ENCODE measurements around the gene SPATA31D3.
"Not testable (repeated sequence)": the region's sequence is repeated elsewhere in the genome, so short reads cannot be mapped to it uniquely, and the experiment has no call there.

Gene SPATA31D3

DNA sequence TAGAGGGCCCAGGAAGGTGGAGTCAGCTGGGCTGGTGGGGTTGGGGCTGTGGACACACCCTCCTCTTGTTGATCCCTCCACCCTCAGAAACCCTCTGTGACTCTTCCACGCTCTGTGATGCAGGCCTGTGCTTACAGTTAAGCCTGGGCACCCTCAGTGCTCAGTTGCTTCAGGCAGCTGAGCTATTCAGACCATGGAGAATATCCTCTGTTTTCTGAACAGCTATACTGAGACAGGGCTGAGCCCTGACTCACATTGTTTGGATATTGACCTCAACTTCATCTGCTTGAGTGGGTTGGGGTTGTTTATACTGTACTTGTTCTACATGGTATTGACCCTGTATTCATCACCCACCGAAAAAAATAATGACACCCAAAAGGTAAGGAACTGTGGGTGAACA lies at the start of gene SPATA31D3:
Gene SPATA31D3 (plus strand): TSS at position 108 of the 400 bp plus-strand sequence. CDS start 86 bp downstream, at position 194.
- not testable (repeated sequence) for DNase-seq (ENCODE audit: low read depth in 4 of 4, low spot score in 1 of 4)

DNA sequence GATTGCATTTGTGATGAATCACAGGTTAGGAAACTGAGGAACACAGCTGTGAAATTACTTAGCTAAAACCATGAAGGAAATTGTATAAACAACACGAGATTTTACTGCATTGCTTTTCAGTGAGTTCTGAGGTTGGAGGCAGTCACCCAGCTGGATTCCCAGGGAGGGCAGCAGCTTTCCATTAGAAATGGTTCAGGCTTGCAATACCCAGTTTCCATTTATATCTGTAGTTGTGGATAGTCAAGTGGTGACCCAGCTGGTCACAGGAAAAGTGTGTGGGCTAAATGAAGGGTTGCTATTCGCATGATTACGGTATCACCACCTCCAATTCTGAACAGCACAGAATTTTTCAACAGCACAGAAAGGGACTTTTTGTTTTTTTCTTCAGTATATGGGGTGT lies 49.4 kb upstream of the SPATA31D3 start:
- no peak for DNase-seq (ENCODE audit: low read depth in 4 of 4, low spot score in 1 of 4)

DNA sequence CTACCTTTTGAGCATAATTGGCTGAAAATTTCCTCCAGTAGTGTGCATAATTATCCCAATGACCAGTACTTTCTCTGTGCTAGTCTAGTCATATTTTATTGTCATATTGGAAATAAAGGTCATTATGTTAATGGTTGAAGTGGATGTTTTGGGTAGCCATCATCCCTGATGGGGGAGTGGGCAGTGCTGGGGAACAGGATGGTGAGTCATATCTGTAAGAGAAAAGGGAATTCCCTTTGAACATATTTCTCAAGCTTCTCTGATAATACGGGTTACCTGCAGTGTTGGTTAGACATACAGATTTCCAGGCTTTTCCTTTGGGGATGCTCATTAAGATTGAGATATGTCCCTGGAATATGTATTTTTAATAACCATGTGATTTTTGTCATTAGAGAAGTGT lies 48.4 kb upstream of the SPATA31D3 start:
- DNase-seq (ENCODE audit: low read depth in 4 of 4, low spot score in 1 of 4), result no peak

DNA sequence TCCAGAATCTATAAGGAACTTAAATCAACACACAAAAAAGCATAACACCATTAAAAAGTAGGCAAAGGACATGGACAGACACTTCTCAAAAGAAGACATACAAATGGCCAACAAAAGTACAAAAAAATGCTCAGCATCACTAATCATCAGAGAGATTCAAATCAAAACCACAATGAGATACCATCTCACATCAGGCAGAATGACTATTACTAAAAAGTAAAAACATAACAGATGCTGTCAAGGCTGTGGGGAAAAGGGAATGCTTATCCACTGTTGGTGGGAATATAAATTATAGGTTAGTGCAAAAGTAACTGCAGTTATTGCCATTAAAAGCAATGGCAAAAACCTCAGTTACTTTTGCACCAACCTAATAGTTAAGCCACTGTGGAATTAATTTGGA lies 47.2 kb upstream of the SPATA31D3 start:
- DNase-seq (ENCODE audit: low read depth in 4 of 4, low spot score in 1 of 4), result no peak

DNA sequence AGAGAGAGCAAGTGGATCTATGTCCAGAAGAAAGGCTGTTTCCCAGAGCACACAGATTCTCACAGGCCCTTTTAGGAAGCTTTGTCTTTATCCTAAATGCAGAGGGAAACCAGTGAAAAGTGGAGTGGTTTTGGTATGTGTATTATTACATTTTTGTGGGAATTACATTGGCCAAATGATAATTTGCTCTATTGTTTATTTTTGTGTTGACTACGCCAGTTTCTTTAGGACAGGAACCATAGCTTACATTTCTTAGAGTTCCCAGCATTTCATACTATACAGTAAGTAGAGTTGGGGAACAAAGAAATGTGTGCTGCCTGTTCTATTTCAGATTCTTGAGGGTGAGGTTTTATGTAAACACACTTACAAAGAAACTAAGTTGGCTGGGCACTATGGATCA lies 44.4 kb upstream of the SPATA31D3 start:
- DNase-seq (ENCODE audit: low read depth in 4 of 4, low spot score in 1 of 4), result no peak

DNA sequence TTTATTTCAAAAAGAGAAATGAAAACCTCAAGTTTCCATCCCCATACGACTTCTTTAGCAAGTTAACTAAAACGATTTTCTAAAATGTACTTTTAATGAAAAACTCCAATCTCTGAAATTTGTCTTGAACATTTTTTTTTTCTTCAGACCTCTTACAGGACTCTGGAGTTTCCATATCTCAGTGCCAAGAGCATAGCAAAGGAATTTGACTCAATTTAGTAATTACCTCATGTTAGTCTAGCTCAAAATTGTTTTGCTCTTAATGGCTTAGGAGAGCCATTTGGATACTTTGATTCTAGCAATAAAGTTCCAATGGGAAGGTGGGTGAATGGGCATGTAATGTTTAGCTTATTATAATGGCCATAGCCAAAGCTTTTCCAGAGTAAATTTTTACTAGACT lies 41.1 kb upstream of the SPATA31D3 start:
- DNase-seq (ENCODE audit: low read depth in 4 of 4, low spot score in 1 of 4), result no peak

DNA sequence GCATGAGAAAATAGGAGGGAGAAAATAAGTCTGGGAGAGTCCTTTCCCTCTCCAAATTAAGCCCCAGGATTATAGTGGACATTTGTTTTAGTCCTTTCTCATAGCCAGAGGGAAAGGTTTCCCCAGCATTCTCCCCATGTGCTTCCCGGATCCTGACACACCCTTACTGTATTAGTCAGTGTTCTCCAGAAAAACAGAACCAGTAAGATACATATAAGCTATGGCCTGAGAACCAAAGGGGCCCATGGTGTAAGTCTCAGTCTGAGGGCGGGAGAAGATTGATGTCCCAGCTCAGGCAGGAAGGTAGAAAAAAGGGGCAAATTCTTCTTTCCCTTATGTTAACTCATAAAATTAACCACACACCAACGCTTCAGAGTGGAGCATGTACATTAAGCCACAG lies 40.7 kb upstream of the SPATA31D3 start:
- no peak for DNase-seq (ENCODE audit: low read depth in 4 of 4, low spot score in 1 of 4)

DNA sequence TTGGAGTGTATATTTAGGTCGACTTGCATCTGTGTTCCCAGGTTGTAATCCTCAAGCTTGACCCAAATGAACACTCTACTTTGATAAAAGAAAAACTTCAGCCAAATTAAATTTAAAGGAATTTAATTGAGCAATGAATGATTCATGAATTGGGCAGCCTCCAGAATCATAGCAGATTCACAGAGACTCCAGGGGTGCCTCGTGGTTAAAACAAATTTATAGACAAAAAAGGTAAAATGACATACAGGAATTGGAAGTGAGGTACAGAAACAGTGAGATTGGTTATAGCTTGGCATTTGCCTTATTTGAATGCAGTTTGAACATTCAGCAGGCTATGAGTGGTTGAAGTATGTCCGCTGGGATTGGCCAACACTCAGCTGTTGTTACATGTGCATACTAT lies 36.6 kb upstream of the SPATA31D3 start:
- no peak for DNase-seq (ENCODE audit: low read depth in 4 of 4, low spot score in 1 of 4)

DNA sequence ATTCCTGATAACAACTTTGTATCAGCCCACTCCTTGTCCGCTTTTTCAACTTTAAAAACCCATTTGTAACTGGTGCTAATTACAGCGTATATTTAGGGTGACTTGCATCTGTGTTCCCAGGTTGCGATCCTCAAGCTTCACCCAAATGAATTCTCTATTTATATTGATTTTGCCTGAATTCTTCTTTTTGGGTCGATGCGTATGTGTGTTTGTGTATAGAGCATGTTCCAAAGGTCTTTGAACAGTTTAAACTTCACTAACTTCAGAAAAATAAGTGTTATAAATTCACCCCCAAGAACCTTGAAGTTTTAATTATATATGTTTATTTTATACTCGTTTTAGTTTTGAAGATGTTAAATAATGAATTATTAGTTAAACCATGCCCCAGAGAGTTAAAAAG lies 31.2 kb upstream of the SPATA31D3 start:
- DNase-seq (ENCODE audit: low read depth in 4 of 4, low spot score in 1 of 4), result no peak

DNA sequence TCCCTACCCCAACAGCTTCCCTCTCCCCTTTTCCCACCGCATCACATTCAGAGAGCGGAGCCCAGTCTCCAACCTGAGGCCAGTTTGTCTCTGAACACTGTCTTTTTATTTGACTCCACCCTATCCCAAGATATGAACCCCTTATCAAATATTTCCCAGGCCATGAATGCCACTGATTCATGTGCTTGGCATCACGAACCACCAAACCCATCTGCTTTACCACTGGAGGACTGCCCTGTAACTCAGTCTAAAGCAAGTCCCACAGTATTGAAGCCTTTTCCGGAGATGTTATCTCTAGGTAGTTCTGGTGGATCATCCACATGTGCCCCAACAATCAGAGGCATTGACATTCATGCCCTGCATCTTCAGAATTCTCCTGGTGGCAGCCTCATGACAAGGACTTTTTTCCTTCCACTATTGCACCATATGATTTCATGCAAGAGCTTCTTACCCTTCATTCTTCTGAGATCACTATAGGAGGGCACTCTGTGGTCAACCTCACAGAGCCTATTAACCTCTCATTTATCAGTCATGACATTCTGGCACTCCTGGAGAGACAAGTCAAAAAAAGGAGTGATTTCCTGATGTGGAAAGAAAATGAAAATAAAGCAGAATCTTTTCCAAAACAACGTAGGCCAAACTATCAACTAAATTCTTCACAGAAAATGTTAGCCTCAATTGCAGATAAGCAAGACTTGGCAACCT lies 27.3 kb upstream of the SPATA31D3 start:
- no peak for DNase-seq (ENCODE audit: low read depth in 4 of 4, low spot score in 1 of 4)

DNA sequence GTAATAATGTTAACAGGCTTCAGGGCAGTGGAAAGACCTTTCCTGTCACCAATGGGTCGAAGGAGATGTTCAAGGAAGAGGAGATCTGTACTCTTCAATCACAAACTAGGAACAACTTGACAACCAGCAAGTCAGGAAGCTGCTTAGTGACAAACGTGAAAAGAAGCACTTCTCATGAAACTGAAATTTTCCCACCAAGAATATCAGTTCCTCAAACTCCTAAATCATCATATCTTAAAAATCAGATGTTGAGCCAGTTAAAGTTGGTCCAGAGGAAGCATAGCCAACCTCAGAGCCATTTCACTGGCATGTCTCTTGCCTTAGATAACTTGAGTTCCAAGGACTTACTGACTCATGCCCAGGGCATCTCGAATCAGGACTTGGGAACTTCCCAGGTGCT lies 24.8 kb upstream of the SPATA31D3 start:
- not testable (repeated sequence) for DNase-seq (ENCODE audit: low read depth in 4 of 4, low spot score in 1 of 4)

DNA sequence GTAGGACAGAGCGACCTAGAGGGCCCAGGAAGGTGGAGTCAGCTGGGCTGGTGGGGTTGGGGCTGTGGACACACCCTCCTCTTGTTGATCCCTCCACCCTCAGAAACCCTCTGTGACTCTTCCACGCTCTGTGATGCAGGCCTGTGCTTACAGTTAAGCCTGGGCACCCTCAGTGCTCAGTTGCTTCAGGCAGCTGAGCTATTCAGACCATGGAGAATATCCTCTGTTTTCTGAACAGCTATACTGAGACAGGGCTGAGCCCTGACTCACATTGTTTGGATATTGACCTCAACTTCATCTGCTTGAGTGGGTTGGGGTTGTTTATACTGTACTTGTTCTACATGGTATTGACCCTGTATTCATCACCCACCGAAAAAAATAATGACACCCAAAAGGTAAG lies 15.0 kb upstream of the SPATA31D3 start, which contains the start of gene SPATA31D4:
Gene SPATA31D4 (plus strand): TSS at position 124 of the 400 bp plus-strand sequence. CDS start 86 bp downstream, at position 210.
- DNase-seq (ENCODE audit: low read depth in 4 of 4, low spot score in 1 of 4), result not testable (repeated sequence)

DNA sequence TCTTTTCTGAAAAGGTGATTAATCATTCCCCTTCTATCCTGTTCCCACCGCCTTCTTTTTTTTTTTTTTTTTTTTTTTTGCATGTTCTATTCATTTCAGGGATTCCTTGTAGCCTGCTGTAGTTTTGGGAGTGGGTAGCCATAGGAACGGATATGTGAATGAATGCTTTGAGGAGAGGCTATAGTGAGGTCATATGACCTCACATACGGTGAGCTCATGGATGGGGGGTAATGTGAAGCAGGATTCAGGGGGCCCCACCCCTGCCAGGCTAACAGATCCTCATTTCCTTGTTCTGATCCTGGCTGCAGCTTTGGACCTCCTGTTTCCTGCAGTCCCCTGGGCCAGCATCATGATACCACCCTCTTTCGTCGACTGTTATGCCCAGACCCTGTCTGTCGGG lies 13.2 kb upstream of the SPATA31D3 start:
- not testable (repeated sequence) for DNase-seq (ENCODE audit: low read depth in 4 of 4, low spot score in 1 of 4)

DNA sequence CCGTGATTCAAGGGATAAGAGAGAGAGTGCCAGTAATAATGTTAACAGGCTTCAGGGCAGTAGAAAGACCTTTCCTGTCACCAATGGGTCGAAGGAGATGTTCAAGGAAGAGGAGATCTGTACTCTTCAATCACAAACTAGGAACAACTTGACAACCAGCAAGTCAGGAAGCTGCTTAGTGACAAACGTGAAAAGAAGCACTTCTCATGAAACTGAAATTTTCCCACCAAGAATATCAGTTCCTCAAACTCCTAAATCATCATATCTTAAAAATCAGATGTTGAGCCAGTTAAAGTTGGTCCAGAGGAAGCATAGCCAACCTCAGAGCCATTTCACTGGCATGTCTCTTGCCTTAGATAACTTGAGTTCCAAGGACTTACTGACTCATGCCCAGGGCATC lies 9.8 kb upstream of the SPATA31D3 start:
- DNase-seq (ENCODE audit: low read depth in 4 of 4, low spot score in 1 of 4), result not testable (repeated sequence)

DNA sequence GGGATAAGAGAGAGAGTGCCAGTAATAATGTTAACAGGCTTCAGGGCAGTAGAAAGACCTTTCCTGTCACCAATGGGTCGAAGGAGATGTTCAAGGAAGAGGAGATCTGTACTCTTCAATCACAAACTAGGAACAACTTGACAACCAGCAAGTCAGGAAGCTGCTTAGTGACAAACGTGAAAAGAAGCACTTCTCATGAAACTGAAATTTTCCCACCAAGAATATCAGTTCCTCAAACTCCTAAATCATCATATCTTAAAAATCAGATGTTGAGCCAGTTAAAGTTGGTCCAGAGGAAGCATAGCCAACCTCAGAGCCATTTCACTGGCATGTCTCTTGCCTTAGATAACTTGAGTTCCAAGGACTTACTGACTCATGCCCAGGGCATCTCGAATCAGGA lies 5.3 kb downstream of the SPATA31D3 start:
- DNase-seq (ENCODE audit: low read depth in 4 of 4, low spot score in 1 of 4), result not testable (repeated sequence)

DNA sequence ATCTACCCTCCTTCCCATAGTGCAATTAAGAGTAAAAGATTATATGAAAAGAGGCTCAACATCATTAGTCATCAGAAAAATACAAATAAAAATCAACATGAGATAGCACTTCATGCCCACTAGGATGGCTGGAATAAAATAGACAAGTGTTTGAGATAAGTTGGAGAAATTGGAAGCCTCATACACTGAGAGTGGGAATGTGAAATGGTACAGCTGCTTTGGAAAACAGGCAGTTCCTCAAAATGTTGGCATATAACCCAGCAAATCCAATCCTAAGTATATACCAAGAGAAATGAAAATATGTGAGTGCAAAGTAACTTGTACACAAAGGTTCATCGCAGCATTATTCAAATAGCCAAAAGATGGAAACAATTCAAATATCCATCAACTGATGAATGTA lies 9.8 kb downstream of the SPATA31D3 start:
- no peak for DNase-seq (ENCODE audit: low read depth in 4 of 4, low spot score in 1 of 4)

DNA sequence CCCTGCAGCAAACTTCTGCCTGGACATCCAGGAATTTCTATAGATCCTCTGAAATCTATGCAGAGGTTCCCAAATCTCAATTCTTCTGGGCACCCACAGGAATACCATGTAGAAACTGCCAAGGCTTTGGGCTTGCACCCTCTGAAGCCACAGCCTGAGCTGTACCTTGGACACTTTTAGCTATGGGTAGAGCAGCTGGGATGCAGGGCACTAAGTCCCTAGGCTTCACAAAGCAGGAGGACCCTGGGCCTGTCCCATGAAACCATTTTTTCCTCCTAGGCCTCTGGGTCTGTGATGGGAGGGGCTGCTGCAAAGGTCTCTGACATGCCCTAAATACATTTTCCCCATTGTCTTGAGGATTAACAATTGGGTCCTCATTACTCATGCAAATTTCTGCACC lies 12.3 kb downstream of the SPATA31D3 start:
- DNase-seq (ENCODE audit: low read depth in 4 of 4, low spot score in 1 of 4), result no peak

DNA sequence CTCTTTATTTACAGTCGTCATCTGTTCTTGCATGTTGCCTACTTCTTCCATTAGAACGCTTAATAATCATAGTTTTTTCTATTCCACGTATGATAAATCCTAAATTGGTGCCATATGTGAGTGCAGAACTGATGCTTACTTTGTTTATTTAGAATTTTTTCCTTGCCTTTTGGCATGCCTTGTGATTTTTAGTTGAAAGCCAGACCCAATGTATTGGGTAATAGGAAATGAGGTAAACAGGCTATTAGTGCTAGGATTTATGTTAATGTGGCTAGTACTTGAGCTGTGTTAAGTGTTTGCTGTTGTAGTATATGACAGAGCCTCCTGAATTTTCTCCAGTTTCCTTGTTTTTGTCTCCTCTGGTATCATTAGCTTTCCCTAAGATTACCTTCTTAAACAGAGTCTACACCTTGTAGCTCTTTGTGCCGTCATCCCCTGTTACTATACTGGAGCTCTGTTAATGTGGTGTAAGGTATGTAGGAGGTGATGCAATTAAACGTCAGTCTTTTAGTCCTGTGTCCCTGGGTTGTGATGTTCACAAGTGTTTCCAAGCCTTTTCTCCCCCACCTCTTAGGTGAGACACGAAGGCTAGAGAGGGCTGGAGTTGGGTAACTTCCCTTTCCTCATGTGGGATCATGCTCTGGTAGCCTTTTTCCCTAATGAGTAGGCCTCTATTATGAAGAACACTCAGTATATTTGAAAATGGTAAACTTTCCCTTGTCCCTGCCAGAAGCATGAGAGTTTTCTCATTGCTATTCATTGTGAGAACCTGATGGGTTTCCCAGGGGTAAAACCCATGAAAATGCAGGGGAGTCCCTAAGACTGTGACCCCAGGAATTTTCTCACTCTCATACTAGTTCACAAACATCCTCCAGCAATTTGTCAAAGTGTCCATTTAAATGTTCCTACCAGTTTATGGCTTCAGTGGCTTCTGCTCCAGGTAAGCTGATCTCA lies 21.2 kb downstream of the SPATA31D3 start:
- DNase-seq (ENCODE audit: low read depth in 4 of 4, low spot score in 1 of 4), result no peak

DNA sequence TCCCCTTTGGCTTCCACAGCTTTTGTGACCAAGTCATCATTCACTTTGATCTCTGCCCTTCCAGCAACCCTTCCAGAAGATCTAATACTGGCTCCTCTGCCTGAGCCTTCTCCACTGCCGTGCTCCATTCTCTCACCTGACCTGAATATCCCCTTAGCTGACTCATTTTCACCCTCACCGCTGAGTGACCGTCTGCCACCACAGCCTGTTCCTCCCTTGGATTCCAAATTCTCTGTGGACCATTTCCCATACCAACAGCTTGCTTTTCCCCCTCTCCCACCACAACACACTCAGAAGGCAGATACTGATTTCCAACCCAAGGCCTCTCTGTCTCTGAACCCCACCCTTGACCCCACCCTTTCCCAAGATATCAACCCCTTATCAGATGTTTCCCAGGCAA lies 24.7 kb downstream of the SPATA31D3 start:
- DNase-seq (ENCODE audit: low read depth in 4 of 4, low spot score in 1 of 4), result no peak

DNA sequence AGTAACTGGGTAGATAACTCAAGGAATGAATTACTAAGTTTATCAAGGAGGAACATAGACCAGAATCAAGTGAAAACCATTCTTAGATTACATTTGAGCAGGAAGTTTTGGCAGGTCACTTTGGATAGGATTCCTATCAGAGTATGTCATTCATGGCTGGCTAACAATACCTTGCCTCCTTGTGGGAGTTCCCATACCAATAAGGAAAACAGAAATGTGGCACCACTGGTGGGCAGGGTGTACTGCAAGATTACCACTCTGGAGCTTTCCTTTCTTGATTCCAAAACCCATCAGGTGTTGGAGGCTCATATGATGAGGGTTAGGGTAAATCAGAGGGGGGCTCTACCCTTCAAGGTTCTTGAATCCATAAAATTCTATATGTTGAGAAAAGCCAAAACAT lies 26.7 kb downstream of the SPATA31D3 start:
- no peak for DNase-seq (ENCODE audit: low read depth in 4 of 4, low spot score in 1 of 4)

DNA sequence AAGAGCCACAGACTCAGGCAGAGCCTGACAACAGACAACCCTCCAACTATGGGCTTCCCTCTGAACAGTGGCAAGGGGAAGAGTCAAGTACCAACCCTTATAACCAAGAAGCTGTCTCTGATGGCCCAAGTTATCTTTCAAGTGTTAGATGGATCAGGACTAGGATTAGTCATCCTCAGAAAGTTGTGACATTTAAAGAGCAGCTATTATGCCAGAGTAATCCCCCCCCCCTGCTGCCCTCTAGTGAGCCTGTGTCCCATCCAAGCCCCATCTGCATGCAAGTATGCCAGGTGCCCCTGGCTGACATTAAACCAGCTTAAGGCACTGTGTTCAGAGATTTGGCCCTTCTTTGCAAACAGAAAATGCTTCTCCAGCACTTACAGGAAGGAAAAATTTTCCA lies 28.4 kb downstream of the SPATA31D3 start:
- DNase-seq (ENCODE audit: low read depth in 4 of 4, low spot score in 1 of 4), result no peak

DNA sequence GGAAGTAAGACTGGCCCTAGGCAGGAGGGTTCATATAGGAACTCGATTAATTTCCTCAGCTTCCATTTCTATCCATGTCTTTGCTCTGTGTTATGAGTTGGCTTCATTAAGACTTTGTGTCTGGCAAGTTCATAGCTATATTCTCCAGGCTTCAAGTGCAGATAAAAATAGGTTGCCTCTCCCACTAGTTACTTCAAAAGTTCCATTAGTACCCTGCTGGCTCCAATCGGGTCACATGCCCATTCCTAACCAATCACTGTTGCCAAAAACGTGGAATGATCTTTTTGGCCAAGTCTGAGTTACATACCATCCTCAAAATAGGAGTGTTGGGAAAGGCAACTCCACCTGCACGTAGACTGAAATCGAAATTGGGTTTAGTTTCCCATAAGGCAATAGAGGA lies 31.5 kb downstream of the SPATA31D3 start:
- no peak for DNase-seq (ENCODE audit: low read depth in 4 of 4, low spot score in 1 of 4)
